ENCODE results near the gene FRMD4A.

DNA sequence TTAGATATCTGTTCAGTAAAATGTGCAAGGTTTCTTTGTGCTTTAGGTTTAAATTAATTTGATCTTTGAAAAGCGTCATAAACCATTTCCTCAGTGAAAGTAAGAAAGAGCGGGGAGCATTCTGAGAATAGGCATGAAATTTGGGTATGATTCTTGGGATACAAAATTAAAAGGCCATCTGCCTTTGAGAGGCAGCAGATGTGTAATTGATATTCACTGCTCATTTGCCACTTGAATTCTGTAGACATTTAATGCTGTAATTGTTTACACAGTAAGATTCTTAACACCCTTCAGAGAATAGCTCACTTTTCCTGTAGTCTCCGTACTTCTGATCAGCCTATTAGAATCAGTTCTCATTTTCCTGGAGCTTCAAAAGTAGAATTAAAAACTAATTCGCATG lies 18.7 kb downstream of the FRMD4A start:
- TF ChIP-seq, protein P1, sequence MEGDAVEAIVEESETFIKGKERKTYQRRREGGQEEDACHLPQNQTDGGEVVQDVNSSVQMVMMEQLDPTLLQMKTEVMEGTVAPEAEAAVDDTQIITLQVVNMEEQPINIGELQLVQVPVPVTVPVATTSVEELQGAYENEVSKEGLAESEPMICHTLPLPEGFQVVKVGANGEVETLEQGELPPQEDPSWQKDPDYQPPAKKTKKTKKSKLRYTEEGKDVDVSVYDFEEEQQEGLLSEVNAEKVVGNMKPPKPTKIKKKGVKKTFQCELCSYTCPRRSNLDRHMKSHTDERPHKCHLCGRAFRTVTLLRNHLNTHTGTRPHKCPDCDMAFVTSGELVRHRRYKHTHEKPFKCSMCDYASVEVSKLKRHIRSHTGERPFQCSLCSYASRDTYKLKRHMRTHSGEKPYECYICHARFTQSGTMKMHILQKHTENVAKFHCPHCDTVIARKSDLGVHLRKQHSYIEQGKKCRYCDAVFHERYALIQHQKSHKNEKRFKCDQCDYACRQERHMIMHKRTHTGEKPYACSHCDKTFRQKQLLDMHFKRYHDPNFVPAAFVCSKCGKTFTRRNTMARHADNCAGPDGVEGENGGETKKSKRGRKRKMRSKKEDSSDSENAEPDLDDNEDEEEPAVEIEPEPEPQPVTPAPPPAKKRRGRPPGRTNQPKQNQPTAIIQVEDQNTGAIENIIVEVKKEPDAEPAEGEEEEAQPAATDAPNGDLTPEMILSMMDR (IDR thresholded peaks at IDR 0.05) = no peak
- TF ChIP-seq POLR2A (IDR thresholded peaks at IDR 0.05) = no peak

Measured in stomach (tissue), 4 donors.